Measurements from ENCODE around the gene PHC2.
A peak's percentile ranks its signal among the peaks of the same experiment; 100 is the strongest.

The PHC2 gene

GRCh38 chr1:33459691-33460090, 28.8 kb upstream of the PHC2 start:
- no peak for DNase-seq
- in situ Hi-C loops (cut with MboI; ENCODE audit: low pct_unique_long_range_greater_than_20kb, low sequenced_read_pairs), result loop anchor here (25.0 kb wide), 1 partner anchor 322 kb away; no protein-coding TSS in a partner anchor

- DNase-seq, result no peak
- in situ Hi-C loops (cut with MboI; ENCODE audit: low pct_unique_long_range_greater_than_20kb, low sequenced_read_pairs), result loop anchor here (25.0 kb wide), 1 partner anchor 319 kb away; no protein-coding TSS in a partner anchor
Observed at GRCh38 chr1:33456502-33456886, 25.6 kb upstream of the PHC2 start.

- in situ Hi-C loops (cut with MboI; ENCODE audit: low pct_unique_long_range_greater_than_20kb, low sequenced_read_pairs), result loop anchor here (25.0 kb wide), 1 partner anchor 319 kb away; no protein-coding TSS in a partner anchor
- peak; percentile 87 for DNase-seq
Observed at GRCh38 chr1:33455539-33456501, 24.9 kb upstream of the PHC2 start.

GRCh38 chr1:33454646-33455282, 23.9 kb upstream of the PHC2 start:
- DNase-seq, result no peak
- in situ Hi-C loops (cut with MboI; ENCODE audit: low pct_unique_long_range_greater_than_20kb, low sequenced_read_pairs), result loop anchor here (25.0 kb wide), 1 partner anchor 317 kb away; no protein-coding TSS in a partner anchor

- in situ Hi-C loops (cut with MboI; ENCODE audit: low pct_unique_long_range_greater_than_20kb, low sequenced_read_pairs), result no loop called here
- no peak for DNase-seq
Observed at GRCh38 chr1:33446590-33446989, 15.7 kb upstream of the PHC2 start.

GRCh38 chr1:33445108-33445507, 14.2 kb upstream of the PHC2 start:
- DNase-seq, result no peak
- in situ Hi-C loops (cut with MboI; ENCODE audit: low pct_unique_long_range_greater_than_20kb, low sequenced_read_pairs), result no loop called here

GRCh38 chr1:33443705-33444180, 12.8 kb upstream of the PHC2 start:
- in situ Hi-C loops (cut with MboI; ENCODE audit: low pct_unique_long_range_greater_than_20kb, low sequenced_read_pairs), result no loop called here
- no peak for DNase-seq

- in situ Hi-C loops (cut with MboI; ENCODE audit: low pct_unique_long_range_greater_than_20kb, low sequenced_read_pairs), result no loop called here
- DNase-seq, result no peak
Observed at GRCh38 chr1:33443080-33443704, 12.3 kb upstream of the PHC2 start.

GRCh38 chr1:33442141-33442540, 11.2 kb upstream of the PHC2 start:
- in situ Hi-C loops (cut with MboI; ENCODE audit: low pct_unique_long_range_greater_than_20kb, low sequenced_read_pairs), result no loop called here
- DNase-seq, result no peak

GRCh38 chr1:33441088-33441745, 10.3 kb upstream of the PHC2 start:
- DNase-seq, result no peak
- in situ Hi-C loops (cut with MboI; ENCODE audit: low pct_unique_long_range_greater_than_20kb, low sequenced_read_pairs), result no loop called here

GRCh38 chr1:33439662-33440061, 8.8 kb upstream of the PHC2 start:
- DNase-seq, result no peak
- in situ Hi-C loops (cut with MboI; ENCODE audit: low pct_unique_long_range_greater_than_20kb, low sequenced_read_pairs), result no loop called here

GRCh38 chr1:33438364-33439160, 7.7 kb upstream of the PHC2 start:
- in situ Hi-C loops (cut with MboI; ENCODE audit: low pct_unique_long_range_greater_than_20kb, low sequenced_read_pairs), result no loop called here
- DNase-seq, result no peak

- no peak for DNase-seq
- in situ Hi-C loops (cut with MboI; ENCODE audit: low pct_unique_long_range_greater_than_20kb, low sequenced_read_pairs), result no loop called here
Observed at GRCh38 chr1:33436557-33437285, 5.8 kb upstream of the PHC2 start.

- no peak for DNase-seq
- in situ Hi-C loops (cut with MboI; ENCODE audit: low pct_unique_long_range_greater_than_20kb, low sequenced_read_pairs), result no loop called here
Observed at GRCh38 chr1:33435096-33435820, 4.4 kb upstream of the PHC2 start.

GRCh38 chr1:33434363-33434750, 3.5 kb upstream of the PHC2 start:
- DNase-seq, result no peak
- in situ Hi-C loops (cut with MboI; ENCODE audit: low pct_unique_long_range_greater_than_20kb, low sequenced_read_pairs), result no loop called here

GRCh38 chr1:33433509-33434362, 2.8 kb upstream of the PHC2 start:
- in situ Hi-C loops (cut with MboI; ENCODE audit: low pct_unique_long_range_greater_than_20kb, low sequenced_read_pairs), result no loop called here
- peak; percentile 93 for DNase-seq

All from KBM-7 (cell line).